ENCODE data around the gene NSUN3.

DNA sequence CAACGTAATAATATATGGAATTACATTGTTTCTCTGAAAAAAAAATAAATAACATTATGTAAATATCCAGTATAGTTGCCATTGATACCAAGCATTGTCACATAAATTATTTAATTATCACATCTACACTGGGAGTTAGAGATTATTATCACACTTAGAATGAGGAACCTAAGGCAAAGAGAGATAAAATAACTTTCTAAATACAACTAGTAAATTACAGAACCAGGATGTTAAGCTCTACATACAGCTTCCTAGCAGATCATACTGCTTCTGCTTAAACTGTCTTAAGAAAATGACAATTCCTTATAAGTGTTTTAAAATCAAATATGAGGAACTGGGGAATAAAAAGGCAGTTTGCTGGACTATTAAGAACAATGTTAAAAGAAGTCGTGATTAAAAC is 104.5 kb downstream of the NSUN3 start:
- TF ChIP-seq, protein P1, sequence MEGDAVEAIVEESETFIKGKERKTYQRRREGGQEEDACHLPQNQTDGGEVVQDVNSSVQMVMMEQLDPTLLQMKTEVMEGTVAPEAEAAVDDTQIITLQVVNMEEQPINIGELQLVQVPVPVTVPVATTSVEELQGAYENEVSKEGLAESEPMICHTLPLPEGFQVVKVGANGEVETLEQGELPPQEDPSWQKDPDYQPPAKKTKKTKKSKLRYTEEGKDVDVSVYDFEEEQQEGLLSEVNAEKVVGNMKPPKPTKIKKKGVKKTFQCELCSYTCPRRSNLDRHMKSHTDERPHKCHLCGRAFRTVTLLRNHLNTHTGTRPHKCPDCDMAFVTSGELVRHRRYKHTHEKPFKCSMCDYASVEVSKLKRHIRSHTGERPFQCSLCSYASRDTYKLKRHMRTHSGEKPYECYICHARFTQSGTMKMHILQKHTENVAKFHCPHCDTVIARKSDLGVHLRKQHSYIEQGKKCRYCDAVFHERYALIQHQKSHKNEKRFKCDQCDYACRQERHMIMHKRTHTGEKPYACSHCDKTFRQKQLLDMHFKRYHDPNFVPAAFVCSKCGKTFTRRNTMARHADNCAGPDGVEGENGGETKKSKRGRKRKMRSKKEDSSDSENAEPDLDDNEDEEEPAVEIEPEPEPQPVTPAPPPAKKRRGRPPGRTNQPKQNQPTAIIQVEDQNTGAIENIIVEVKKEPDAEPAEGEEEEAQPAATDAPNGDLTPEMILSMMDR (IDR thresholded peaks at IDR 0.05), result no peak
- TF ChIP-seq POLR2A (IDR thresholded peaks at IDR 0.05) (no peak), EP300 (IDR thresholded peaks at IDR 0.05) (no peak)
